Ovary (tissue), 3 donors: ENCODE data around the gene GJB6.

ENCODE experiments used
- EP300 ChIP-seq: sonication (generic); formaldehyde crosslinking; IDR thresholded peaks from one replicate; pipeline ENCODE4 v1.6.1; 2017; ENCODE audit warnings: antibody characterized with exemption
- POLR2A ChIP-seq: fragments of 450-650 bp; IDR thresholded peaks from one replicate; pipeline ENCODE4 v1.6.1; 2017; ENCODE audit warnings: antibody characterized with exemption, mild to moderate bottlenecking, moderate library complexity
- TF ChIP-seq, protein P1 (sequence below), 3 donors: fragments of 450-650 bp in 2 of 3; fragments of 200-600 bp in 1 of 3; IDR thresholded peaks; one replicate each; pipeline versions ENCODE4 v1.5.1 to v1.8.0; 2016 to 2022; ENCODE audit warnings: antibody characterized with exemption in 3 of 3, mild to moderate bottlenecking in 1 of 3
- donor health status: DM: no; HTN: no; CAD: no.

DNA sequence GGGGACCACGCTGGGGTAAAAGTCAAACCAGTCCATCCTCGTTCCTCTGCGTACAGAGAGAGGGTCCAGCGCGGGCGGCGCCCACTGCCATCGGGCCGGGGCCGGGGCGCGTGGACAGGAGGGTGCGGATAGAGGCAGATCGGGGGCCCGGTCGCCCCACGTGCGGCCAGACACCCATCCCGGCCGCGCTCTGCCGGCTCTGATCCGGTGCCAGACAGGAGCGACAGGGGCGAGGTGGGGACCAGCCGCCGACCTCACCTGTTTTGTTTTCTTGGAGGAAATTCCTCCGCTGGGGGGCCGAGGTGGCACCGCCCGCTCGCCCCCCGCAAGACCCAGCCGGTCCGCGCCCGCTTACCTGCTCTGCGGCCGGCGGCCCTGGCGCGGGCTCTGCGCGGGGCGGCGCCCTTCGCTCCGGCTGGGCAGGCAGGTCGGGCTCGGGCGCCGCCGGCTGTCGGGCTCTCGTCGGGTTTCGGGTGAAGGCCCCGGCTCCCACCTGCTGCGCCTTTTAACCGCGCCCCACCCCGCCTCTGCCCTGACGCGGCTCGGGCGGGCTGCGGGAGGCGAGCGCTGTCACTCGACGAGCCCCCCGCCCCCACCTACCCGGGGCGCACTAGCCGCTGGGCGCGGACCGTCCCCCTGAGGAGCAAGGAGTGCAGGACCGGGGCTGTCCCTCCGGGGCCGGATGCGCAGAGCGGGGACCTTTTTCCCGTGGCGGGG lies at the start of gene GJB6:
- no peak for TF ChIP-seq POLR2A
- TF ChIP-seq, protein P1, sequence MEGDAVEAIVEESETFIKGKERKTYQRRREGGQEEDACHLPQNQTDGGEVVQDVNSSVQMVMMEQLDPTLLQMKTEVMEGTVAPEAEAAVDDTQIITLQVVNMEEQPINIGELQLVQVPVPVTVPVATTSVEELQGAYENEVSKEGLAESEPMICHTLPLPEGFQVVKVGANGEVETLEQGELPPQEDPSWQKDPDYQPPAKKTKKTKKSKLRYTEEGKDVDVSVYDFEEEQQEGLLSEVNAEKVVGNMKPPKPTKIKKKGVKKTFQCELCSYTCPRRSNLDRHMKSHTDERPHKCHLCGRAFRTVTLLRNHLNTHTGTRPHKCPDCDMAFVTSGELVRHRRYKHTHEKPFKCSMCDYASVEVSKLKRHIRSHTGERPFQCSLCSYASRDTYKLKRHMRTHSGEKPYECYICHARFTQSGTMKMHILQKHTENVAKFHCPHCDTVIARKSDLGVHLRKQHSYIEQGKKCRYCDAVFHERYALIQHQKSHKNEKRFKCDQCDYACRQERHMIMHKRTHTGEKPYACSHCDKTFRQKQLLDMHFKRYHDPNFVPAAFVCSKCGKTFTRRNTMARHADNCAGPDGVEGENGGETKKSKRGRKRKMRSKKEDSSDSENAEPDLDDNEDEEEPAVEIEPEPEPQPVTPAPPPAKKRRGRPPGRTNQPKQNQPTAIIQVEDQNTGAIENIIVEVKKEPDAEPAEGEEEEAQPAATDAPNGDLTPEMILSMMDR (IDR thresholded peaks at IDR 0.05), result no peak
- TF ChIP-seq EP300, result no peak
